AG04449 (cell line): Measurements from ENCODE around the gene PRPF8.

Experiments used
- CTCF ChIA-PET: fragments of 350-600 bp; formaldehyde crosslinking; extraction: SDS; loops from one replicate; lab custom pipeline; 2021; ENCODE audit warnings: antibody characterized with exemption; lab: Yijun Ruan, JAX
- POLR2A ChIA-PET: fragments of 400-600, 350-600 bp; formaldehyde crosslinking; extraction: SDS; loops from one replicate; lab custom pipeline; 2020; ENCODE audit warnings: antibody characterized with exemption, inconsistent platforms; lab: Yijun Ruan, JAX
- DNase-seq: peaks from one replicate; pipeline ENCODE4 v3.0.0-alpha.2; 2010; ENCODE audit warnings: low read depth, low spot score
- H3K4me3 ChIP-seq: 2 replicates; pipeline ENCODE4 v1.5.1; 2011; ENCODE audit warnings: low read depth, mild to moderate bottlenecking, control low read depth, low read length
- CTCF ChIP-seq: IDR thresholded peaks from one replicate; pipeline ENCODE4 v1.5.1; 2011; ENCODE audit warnings: mild to moderate bottlenecking, moderate library complexity, low read length, control low read depth, inconsistent platforms; ENCODE audit not compliant: insufficient read depth; ENCODE audit errors: missing control alignments

PRPF8 gene

GRCh38 chr17:1608676-1609075, 76.0 kb downstream of the PRPF8 start:
- CTCF ChIA-PET, result interaction anchor here (2.0 kb wide), 1 partner anchor 21 kb away, joined by 5 read pairs; no protein-coding TSS in a partner anchor
- TF ChIP-seq CTCF, result no peak
- H3K4me3 ChIP-seq, result no peak overlapping the region
- POLR2A ChIA-PET, result no interaction called here
- DNase-seq, result no peak

- no peak overlapping the region for H3K4me3 ChIP-seq
- ChIA-PET POLR2A (no interaction called here), CTCF (interaction anchor here (1.0 to 2.0 kb wide), 4 partner anchors 8 to 41 kb away, joined by 3 to 5 read pairs (median 4); partner anchors contain the start of gene RILP)
- no peak for DNase-seq
- no peak for TF ChIP-seq CTCF
These were observed 76.7 kb downstream of the PRPF8 start for GRCh38 chr17:1607971-1608320.

GRCh38 chr17:1606352-1606985, 78.2 kb downstream of the PRPF8 start:
- POLR2A ChIA-PET, result no interaction called here
- no peak overlapping the region for H3K4me3 ChIP-seq
- DNase-seq, result no peak
- CTCF ChIA-PET, result interaction anchor here (1.2 to 2.0 kb wide), 3 partner anchors 9 to 42 kb away, joined by 3 to 5 read pairs (median 5); partner anchors contain the start of gene RILP
- TF ChIP-seq CTCF, result no peak

- no peak overlapping the region for H3K4me3 ChIP-seq
- ChIA-PET POLR2A (no interaction called here), CTCF (no interaction called here)
- DNase-seq, result no peak
- TF ChIP-seq CTCF, result no peak
These were observed 78.9 kb downstream of the PRPF8 start for GRCh38 chr17:1605681-1606351.

GRCh38 chr17:1604831-1605528, 79.7 kb downstream of the PRPF8 start:
- CTCF ChIA-PET, result no interaction called here
- TF ChIP-seq CTCF, result no peak
- no peak overlapping the region for H3K4me3 ChIP-seq
- POLR2A ChIA-PET, result no interaction called here
- no peak for DNase-seq

- no peak for TF ChIP-seq CTCF
- POLR2A ChIA-PET, result no interaction called here
- CTCF ChIA-PET, result interaction anchor here (0.6 kb wide), 1 partner anchor 10 kb away, joined by 4 read pairs; no protein-coding TSS in a partner anchor
These were observed 83.1 kb downstream of the PRPF8 start for GRCh38 chr17:1601571-1601970.

More at GRCh38 chr17:1601571-1601970, 83.1 kb downstream of the PRPF8 start:
- H3K4me3 ChIP-seq, result no peak overlapping the region
- no peak for DNase-seq
